Bronchial epithelial cell (primary cell): ENCODE results near the gene BLTP3A. TPM values are rescaled to one million over a fixed set of nuclear protein-coding genes. Genes with fewer than 3 reads are reported as not detected.

Source experiments
- DNase-seq: peaks from one replicate; pipeline ENCODE4 v3.0.0-alpha.2; 2010; ENCODE audit warnings: low read depth
- FAIRE-seq: peaks from 2 replicates; lab custom pipeline; 2011; peaks lifted over from hg19 to GRCh38; lab: Jason Lieb, UNC
- H3K27me3 ChIP-seq: 2 replicates; pipeline ENCODE4 v1.5.1; 2011; ENCODE audit warnings: low read length; ENCODE audit not compliant: control insufficient read depth, insufficient read depth
- H3K36me3 ChIP-seq: 2 replicates; pipeline ENCODE4 v1.5.1; 2011; ENCODE audit warnings: low read length; ENCODE audit not compliant: control insufficient read depth, insufficient read depth
- H3K4me3 ChIP-seq: 2 replicates; pipeline ENCODE4 v1.5.1; 2011; ENCODE audit warnings: mild to moderate bottlenecking, low read depth, low read length, control low read depth
- total RNA-seq: library from RNA; depleted of rRNA; stranded (reverse); fragments of >200 nt; gene quantifications from 2 replicates; pipeline ENCODE4 v1.2.1, GENCODE V29; 2014
- TF ChIP-seq, protein P1 (sequence below): IDR thresholded peaks from 2 replicates; pipeline ENCODE4 v1.5.1; 2011; ENCODE audit warnings: mild to moderate bottlenecking, moderate library complexity, low read length, control low read depth, inconsistent platforms; ENCODE audit not compliant: insufficient read depth, severe bottlenecking

The BLTP3A gene
- total RNA-seq, 1 donor from 2014 or later = 8.2 TPM

DNA sequence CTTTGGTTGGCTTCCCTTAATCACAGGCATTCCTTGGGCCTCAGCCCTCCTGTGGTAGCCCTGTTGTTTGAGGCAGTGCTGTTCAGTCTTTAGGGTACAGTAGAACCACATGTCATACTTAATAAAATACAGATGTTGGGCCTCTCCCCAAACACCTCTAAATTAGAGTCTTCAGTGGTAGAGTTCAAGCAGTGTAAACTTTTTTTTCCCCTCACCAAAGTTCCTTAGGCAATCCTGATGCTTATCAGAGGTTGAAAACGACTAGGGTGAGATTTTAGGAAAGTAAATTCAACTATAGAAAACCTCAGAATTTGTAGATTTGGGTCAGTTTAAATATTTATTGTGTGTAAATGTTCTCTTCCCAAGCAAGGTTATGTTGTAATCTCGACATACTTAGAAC, 44.6 kb downstream of the BLTP3A start:
- TF ChIP-seq, protein P1, sequence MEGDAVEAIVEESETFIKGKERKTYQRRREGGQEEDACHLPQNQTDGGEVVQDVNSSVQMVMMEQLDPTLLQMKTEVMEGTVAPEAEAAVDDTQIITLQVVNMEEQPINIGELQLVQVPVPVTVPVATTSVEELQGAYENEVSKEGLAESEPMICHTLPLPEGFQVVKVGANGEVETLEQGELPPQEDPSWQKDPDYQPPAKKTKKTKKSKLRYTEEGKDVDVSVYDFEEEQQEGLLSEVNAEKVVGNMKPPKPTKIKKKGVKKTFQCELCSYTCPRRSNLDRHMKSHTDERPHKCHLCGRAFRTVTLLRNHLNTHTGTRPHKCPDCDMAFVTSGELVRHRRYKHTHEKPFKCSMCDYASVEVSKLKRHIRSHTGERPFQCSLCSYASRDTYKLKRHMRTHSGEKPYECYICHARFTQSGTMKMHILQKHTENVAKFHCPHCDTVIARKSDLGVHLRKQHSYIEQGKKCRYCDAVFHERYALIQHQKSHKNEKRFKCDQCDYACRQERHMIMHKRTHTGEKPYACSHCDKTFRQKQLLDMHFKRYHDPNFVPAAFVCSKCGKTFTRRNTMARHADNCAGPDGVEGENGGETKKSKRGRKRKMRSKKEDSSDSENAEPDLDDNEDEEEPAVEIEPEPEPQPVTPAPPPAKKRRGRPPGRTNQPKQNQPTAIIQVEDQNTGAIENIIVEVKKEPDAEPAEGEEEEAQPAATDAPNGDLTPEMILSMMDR = no peak
- Histone ChIP-seq H3K27me3 (no peaks in the 10 kb centered on the region), H3K4me3 (no peak overlapping the region), H3K36me3 (peaks cover 5% of the 10 kb centered on the region)
- no peak for DNase-seq
- FAIRE-seq = no peak

DNA sequence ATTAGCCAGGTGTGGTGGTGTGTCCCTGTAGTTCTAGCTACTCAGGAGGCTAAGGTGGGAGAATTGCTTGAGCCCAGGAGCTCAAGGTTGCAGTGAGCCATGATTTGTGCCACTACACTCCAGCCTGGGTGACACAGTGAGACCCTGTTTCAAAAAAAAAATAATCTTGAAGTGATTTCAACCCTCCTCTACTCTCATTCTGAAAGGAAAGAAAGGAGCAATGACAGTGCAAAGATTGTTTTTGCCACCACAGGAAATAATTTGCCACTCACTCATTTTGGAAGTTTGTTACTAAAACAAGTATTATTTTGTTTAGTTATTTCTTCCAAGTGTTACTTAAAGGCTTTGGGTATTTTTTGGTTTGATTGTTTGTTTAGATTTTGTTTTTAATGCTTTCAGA, 45.6 kb downstream of the BLTP3A start:
- no peak for FAIRE-seq
- Histone ChIP-seq H3K4me3 (no peak overlapping the region), H3K36me3 (peaks cover 5% of the 10 kb centered on the region), H3K27me3 (no peaks in the 10 kb centered on the region)
- no peak for DNase-seq
- TF ChIP-seq, protein P1 = no peak

DNA sequence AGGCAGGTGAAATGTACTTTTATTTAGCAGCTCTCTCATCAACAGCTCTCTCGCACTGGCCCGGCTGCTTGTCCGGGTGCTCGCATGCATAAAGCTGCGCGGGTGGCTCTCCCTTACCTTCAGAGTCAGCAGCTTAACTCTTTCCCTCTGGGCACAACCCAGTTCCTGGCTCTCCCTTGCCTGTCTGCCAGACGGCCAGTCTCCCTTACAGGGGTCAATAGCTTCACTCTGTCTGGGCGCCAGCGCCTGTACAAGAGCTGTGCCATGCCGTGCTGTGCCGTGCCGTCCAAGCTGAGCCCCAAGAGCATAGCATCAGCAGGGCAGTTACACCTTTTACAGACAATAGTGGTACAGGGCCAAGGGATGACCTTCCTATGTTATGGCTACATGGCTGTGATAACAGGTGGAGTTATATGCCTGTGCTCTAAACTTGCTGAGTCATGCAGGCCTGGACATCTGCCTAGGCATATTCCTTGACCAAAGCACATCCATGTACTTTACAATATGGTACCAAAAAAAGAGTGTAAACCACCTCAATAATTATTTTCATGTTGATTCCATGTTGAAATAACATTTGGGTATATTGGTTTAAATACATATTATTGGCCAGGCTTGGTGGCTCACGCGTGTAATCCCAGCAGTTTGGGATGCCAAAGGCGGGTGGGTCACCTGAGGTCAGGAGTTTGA, 47.9 kb downstream of the BLTP3A start:
- FAIRE-seq = no peak
- H3K27me3 ChIP-seq = no peaks in the 10 kb centered on the region
- TF ChIP-seq, protein P1 = no peak
- DNase-seq = no peak
- H3K4me3 ChIP-seq = no peak overlapping the region
- H3K36me3 ChIP-seq = peaks cover 5% of the 10 kb centered on the region

Other genes with a start within 250 kb of the BLTP3A start
- 2.4 and 5.0 TPM in 2 replicates for gene SPDEF, start 235.8 kb upstream of the BLTP3A start, total RNA-seq
- gene ILRUN, start 95.3 kb upstream of the BLTP3A start, total RNA-seq = 62.1 and 64.9 TPM in 2 replicates
- gene SNRPC, start 34.6 kb upstream of the BLTP3A start, total RNA-seq = 46.6 and 62.6 TPM in 2 replicates
- 26.0 and 30.5 TPM in 2 replicates for gene TAF11, start 96.0 kb downstream of the BLTP3A start, total RNA-seq
- gene ANKS1A, start 97.2 kb downstream of the BLTP3A start, total RNA-seq = 8.8 and 9.5 TPM in 2 replicates